HPDE6-E6E7 (cell line): Measurements from ENCODE around the gene EMP2.

ENCODE experiments used
- DNase-seq: peaks from one replicate; pipeline ENCODE4 v3.0.0; 2011; ENCODE audit warnings: missing footprints; ENCODE audit errors: extremely low spot score

EMP2 gene

DNA sequence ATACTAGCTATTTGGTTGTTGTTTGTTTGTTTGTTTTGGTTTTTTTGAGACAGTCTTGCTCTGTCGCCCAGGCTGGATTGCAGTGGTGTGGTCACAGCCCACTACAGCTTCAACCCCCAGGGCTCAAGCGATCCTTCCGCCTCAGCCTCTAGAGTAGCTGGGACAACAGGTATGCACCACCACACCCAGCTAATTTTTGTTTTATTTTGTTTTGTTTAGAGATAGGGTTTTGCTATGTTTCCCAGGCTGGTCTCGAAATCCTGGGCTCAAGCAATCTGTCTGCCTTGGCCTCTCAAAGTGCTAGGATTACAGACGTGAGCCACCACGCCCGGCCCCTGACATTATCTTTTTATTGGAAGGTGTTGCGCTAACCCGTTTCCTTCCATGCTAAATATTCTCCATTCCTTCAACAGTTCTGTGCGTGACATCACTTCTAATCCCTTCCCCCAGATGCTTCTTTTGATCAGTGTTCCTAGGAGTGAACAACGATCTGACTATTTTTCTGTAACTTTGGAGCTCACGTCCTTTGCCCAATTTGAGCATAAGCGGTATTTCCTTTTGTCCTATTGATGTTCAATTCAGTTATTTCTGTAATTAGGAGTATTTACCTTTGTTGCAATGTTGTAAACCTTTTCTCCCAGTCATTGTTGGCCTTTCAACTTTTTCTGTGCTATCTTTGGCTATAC lies 30.2 kb upstream of the EMP2 start:
- DNase-seq = no peak

DNA sequence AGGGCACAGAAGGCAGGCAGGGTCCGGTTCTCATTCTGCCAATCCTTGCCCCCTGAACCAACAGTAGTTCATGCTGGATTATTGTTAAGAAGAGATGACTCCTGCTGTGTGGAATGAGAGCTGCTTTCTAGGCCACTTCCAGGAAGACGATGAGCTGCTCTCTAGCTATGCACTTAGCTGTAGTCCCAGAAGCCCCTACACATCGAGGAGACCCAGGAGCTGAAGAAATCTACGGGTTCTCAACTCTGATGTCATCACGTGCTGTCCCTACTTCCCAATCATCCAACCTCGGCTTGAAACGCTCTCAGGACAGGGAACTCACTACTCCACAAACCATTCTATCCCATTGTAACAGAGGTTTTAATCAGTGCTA lies 29.0 kb upstream of the EMP2 start:
- no peak for DNase-seq

DNA sequence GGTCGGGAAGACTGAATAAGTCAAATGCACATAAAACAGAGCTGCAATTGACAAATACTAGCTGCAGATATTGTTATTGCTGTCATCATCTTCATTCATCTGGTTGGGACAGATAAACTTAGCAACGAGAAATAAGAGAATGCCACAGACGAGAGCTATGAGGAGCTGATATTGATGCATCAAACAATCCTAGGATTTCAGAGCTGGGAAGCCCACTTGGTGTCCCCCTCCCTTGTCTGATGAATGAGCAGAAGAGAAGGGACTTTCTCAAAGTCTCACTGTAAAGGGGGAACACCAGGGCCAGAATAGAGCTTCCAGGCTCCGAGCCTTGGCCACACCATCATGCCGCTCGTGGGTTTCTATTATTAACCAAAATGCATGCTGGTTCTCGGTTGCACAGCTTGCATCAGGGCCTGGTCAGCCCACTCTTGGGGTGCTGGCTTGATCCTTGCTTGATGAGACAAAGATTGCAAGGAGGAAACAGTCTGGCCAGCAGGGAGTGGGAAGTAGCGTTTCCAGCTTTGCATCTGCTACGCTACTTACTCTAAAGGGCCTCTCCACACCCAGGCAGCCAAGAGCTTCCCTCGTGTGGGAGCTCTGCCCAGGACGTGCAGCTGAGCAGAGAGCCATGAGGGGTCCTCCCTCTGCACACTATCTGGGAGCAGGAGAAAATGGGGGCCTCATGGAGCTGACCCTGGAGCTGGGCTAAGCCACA lies 28.4 kb upstream of the EMP2 start:
- no peak for DNase-seq

DNA sequence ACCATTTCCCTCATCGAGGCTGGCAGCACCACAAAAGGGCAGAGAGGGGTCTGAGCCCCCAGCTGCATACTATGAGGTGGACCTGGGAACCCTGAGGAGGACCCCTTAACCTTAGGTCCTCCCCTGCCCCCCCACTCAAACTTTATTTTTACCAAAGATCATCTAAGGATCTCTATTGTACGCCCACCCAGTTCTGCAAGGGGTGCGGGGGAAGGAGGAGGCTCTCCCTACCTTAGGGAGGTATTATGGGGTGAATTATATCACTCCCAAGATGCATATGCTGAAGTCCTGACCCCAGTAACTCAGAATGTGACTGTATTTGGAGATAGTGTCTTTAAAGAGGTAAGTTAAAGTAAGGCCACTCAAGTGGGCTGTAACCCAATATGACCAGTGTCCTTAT lies 26.8 kb upstream of the EMP2 start:
- no peak for DNase-seq

DNA sequence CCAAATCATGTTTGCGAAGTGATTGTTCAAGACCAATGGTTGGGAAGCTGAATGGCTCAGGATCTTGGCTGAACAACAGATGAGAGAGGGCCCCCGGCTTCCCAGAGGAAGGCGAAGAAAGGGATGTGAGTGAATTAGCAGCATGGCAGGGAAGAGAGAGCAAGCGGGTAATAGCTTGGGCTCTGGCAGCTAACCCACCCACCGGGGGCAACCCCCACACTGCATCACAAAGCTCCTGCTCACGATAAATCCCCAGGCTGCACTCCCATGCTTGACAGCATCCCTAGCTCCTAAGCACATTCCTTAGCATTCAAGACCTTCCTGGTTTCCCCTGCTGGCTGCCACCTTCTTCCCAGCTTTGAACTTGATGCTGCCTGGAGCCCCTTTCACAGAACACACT lies 26.2 kb upstream of the EMP2 start:
- DNase-seq = no peak

DNA sequence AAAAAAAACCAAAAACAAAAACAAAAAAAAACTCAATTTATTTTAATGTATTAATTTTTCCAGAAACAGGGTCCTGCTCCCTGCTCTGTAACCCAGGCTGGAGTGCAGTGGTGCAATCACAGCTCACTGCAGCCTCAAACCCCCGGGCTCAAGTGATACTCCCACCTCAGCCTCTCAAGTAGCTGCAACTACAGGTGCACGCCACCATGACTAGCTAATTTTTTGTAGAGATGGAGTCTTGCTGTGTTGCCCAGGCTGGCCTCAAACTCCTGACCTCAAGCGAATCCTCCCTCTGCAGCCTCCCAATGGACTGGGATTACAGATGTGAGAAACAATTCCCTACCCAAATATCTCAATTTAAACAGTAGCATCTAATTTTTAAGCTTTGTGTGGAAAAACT lies 25.2 kb upstream of the EMP2 start:
- no peak for DNase-seq

DNA sequence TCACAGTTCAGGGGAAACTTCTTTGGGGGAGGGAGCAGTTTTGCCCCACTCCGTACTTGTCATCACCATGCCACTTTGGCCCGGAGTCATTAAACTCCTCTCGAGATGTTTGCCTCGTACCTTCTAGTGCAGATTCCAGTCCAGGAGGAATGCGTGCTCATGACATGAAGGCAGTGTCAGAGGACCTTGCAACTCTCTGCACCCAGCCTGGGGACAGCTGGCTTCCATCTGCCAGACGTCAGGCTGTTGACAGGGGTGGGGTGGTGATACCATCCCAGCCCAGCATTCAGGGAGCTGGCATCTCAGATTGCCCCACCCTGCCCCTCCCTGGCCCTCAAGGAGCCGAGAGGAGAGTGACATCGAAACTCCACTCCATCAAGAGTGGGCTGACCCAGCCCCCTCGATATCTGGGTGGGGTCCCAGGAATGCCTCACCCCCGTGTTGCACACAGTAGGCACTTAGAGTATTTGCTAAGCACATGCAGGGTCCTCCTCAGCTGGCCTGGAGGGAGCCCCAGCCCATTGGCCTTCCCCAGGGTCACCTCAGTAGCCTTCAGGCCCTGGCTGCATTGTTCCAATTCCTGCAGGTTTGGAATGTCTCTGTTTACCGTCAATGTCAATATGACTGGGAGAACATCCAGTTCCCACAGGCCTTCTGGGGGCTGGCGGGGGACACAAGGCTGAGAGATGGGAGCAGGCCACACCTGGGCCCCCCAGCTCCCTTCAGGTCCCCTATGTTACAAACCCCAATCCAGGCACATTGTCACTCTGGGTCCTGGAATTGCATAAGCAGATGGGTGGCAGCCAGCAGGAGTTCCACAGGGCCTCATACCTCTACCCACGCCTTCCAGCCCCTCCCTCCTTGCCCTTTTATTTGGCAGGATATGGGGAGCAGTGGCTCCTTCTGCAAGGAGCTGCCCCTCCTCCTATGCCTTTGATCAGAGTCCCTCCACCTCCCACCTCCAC lies 21.3 kb upstream of the EMP2 start:
- DNase-seq = no peak

DNA sequence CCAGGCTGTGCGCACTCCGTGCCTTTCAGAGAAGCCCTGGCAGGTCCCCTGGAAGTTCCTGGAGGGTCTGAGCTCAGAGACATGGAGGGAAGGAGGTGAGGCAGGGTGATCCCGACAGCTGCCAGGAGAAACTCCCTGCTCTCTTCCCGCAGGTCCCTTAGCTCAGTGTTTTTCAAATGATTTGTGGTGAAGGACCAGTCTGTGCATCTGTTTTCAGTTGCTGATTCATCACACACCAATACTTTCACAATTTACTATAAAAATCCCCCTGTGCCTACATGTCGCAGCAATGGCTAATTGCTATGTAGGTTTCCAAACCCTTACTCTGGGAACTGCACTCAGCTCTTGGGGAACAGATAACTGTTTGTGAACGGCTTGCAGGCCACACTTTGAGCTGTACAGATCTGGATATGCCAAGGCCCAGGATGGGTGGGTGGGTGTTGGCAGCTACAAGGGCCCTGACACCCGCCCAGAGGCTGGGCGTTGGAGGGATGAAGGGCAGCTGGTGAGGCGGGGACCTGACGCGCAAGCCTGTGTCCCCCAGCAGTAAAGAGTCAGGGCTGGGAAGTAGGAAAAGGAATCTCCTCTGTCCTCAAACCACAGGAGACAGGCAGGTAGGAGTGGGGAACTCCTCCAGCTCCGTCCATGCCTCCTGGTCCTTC lies 20.5 kb upstream of the EMP2 start:
- DNase-seq = no peak

DNA sequence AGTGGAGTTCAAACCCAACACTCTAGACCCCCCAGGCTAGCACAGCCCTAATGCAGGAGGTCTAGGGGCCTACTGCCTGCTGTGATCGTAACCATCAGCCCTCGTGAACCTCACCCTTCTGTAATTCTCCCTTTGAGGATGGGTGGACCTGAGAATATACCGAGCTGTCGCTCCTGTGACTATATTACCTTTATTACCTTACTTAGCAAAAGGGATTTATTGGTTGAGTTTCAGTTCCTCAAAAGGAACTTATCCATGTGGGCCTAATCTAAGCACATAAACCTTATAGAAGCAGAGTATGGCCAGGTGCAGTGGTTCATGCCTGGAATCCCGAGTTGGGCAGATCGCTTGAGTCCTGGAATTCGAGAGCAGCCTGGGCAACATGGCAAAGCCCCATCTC lies 19.2 kb upstream of the EMP2 start:
- DNase-seq = no peak

DNA sequence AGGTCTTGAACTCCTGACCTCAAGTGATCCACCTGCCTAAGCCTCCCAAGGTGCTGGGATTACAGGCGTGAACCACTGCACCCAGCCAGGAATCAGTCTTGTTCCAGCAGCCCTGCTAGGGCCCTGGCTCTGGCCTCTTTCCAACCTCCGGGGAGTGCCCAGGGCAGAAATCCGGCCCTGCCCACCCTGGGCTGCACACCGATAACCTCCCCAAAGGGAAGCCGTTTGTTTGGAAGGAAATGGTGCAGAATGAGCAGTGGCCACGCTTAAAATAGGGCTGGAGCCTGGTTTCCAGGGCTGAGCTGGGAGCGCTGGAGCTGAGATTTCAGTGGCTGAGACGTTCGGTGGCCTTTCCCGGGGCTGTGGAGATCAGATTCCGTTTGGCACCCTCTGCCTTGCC lies 17.8 kb upstream of the EMP2 start:
- no peak for DNase-seq

DNA sequence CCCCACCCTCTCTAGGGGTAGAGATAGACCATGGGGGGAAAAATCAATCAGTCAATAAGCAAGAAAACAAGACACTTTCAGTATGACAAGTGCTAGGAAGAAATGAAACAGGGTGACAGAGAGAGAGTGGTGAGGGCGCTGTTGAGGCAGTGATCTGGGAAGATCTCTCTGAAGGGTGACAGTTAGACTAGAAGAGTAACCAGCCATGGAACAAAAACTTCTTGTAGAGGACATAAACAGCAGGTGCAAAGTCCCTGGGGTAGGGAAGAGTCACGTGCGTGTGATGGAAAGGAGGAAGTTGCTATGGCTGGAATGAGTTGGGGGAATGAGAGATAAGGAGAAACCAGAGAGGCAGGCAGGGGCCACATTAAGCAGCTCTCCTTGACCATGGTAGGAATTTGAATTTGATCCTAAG lies 16.8 kb upstream of the EMP2 start:
- DNase-seq = no peak

DNA sequence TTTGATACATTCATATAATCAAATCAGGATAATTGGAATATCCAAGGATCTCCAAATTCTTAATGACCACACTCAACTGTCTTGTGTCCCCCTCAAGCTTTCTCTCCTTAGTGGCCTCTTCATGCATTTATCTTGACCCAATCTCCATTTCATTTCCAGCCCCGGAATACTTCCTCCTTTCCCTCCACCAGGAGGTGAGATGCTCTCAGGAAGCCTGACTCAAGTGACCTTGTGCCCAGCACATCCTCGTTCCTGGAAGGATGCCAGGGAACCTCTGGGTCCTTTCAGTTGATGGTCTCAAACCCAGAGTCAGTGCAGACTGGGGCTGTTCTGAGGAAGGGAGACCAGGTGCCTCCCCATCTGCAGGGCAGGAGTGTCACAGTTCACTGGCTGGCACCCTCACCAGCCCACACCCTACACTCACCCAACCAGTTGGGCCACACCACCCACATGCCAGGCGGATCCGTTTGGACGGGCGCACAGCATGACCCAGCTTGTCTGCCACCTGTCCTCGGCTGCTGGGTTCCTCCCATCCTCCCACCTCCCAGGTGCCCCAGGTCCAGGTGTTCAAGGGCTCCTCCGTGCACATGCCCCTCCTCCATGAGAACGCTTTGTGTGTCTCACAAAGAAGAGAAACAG lies 14.0 kb upstream of the EMP2 start:
- DNase-seq = peak; percentile 94

DNA sequence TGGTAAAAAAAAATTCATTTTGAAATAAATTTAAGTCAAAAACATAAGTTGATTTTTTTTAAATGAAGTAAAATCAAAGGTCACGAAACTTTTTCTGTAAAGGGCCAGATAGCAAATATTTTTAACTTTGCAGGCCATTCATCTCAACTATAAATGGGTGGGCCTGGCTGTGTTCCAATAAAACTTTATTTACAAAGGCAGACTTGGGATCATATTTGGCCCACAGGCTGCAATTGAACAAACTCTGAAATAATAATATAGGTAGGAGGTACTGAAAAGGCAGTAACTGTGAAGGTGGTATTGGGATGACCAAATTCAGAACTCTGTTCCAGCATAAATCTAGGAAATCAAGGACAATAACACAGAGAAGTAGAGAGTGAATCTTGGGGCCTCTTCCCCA lies 12.2 kb upstream of the EMP2 start:
- DNase-seq = no peak

DNA sequence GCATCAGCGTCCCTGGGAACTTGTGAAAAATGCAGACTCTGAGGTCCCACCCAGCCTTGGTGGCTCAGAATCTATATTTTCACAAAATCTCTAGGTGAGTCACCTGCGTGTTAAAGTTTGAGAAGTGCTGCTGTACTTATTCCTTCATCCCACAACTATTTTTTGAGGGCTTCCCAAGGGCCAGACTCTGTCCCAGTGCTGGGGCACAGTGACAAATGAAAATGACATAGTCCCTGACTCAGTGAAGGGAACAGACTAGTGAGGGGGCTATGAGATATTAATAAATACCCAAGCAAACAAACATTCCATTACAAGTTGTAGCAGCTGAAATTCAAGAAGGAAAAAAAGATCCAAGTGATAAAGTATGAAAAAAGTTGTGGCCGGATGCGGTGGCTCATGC lies 9.9 kb upstream of the EMP2 start:
- no peak for DNase-seq

DNA sequence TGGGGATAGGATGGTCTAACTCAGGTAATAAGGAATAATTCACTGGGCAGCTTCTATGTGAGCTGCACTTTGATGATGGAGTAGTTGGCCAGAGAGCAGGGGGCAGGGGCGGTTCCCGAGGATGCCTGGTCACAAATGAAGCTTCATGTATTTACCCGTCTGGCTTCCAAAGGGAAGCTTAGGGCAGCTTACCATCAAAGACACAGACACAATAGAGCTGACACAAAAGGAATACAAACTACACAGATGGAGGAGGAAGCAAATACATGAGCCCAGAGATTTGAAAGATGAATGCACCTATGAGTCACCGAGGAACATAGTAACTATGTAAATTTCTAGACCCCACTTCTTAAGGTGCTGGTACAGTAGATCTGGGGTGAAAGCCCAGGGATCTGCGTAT lies 8.7 kb upstream of the EMP2 start:
- no peak for DNase-seq

DNA sequence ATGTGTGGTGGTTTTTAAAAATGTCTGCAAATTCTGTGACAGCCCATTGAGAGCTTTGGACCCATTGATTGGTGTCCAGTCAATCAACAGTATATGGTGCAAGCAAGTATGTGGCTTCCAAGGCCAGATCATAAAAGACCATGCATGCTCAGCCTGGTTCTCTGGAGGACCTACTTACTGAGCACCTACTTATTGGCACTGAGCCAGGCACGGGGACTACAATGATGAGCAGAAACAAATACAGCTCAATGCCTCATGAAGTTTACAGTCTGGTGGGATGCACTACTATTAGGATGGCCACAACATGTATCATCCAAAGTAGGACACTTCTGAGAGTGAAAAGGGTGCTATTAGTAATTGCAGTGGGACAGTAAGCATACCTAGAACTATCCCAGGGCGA lies 7.2 kb upstream of the EMP2 start:
- no peak for DNase-seq

DNA sequence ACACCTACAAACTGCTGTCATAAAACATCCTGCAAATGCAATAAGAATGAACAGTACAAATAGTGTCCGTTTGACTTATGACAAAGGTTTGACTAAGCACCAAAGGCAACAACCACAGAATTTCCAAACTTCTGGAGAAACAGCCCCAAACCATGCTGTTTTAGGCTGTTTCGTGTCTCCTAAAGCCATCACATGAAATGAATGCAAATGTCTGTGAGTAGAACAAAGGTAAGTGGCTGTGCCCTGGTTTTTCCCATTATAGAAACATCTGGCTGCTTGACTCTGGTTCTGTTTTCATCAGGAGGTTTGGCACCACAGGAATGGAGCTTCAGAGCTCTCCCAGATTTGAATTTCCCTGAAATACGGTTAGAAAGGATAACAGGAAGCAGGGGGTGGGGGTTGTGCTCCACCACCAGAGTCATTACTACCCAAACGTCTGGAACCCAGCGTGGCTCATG lies 4.6 kb upstream of the EMP2 start:
- no peak for DNase-seq

DNA sequence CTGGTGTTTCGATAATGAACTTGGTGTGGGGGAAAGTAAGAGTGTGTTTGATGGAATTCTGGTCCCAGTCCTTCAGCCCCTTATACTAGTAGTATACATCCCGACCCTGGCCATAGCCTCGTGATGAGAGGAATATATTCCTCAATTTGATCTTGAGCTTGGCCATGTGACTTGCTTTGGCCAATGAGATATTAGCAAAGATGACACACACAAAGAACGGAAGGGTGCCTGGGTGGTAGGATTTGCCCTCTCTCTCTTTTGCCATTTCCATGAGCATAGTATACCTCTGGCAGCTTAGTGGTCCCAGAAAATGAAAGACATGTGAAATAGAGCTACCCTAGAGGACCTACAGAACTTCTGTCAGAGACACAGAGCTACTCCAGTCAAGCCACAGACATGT lies 2.9 kb upstream of the EMP2 start:
- no peak for DNase-seq

DNA sequence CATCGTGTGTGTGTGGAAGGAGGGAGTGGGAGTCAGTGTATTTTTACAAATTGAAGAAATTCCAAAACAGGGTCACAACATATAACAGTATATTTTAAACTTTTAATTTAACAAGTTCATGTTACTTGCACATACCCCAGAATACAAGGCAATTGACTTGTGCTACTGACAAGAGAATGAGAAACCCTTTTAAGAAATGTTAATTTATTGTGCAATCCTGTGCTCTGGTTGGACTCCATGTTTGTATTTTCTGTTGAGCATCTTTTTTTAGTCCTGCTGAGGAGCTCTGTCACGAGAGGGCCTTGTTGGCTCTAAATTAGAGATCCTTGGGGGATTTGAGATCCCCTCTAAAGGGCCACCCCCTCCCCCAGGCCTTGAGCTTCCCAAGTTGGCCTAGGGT lies 1.1 kb upstream of the EMP2 start:
- DNase-seq = no peak

DNA sequence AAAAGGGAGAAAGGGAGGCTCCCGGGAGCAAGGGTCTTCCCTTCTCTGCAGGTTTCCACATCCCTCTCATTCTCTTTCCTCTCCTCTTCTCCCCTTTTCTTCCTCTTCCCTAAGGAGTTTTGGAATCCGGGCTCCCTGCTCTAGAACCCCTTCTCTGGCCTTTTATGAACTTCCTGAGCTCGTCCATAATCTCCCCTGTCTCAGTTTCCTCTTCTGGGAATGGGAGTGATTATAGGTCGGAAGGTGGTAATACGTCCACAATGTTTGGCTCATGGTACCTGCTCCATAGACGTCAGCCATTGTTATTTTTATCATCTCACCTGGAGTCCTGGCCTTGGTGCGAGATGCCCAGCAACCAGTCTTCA lies 467 bp upstream of the EMP2 start:
- DNase-seq = no peak

DNA sequence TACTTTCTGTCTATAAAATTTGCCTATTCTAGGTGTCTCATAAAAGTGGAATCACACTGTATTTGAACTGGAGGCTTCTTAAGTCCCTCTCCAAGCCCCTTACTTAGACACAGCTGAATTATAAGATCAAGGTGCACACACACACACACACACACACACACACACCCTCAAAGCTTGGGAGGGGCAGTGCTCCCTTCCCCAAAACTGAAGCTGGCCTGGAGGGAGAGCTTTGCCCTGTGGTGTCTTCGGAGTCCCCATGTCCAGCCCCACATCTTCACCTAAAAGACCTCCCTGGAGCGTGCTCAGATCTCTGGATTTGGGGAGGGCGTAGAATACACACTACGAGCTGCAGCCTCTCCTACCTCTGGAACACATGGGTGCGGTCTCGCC lies 828 bp downstream of the EMP2 start:
- no peak for DNase-seq
